GM12864 (cell line): ENCODE data around the gene LRRC49.

Experiments
- DNase-seq: peaks from one replicate; pipeline ENCODE4 v3.0.0-alpha.2; 2011; ENCODE audit warnings: low read depth
- H3K4me3 ChIP-seq: 2 replicates; pipeline ENCODE4 v1.5.1; 2011; ENCODE audit warnings: mild to moderate bottlenecking, low read depth, low read length, control low read depth
- TF ChIP-seq, protein P1 (sequence below): IDR thresholded peaks from 2 replicates; pipeline ENCODE4 v1.5.1; 2011; ENCODE audit warnings: low read depth, mild to moderate bottlenecking, moderate library complexity, low read length, control low read depth, inconsistent platforms; ENCODE audit errors: missing control alignments

LRRC49 gene

GRCh38 chr15:70964058-70964457, 71.4 kb downstream of the LRRC49 start:
- DNase-seq = no peak
- H3K4me3 ChIP-seq = no peak overlapping the region
- TF ChIP-seq, protein P1, sequence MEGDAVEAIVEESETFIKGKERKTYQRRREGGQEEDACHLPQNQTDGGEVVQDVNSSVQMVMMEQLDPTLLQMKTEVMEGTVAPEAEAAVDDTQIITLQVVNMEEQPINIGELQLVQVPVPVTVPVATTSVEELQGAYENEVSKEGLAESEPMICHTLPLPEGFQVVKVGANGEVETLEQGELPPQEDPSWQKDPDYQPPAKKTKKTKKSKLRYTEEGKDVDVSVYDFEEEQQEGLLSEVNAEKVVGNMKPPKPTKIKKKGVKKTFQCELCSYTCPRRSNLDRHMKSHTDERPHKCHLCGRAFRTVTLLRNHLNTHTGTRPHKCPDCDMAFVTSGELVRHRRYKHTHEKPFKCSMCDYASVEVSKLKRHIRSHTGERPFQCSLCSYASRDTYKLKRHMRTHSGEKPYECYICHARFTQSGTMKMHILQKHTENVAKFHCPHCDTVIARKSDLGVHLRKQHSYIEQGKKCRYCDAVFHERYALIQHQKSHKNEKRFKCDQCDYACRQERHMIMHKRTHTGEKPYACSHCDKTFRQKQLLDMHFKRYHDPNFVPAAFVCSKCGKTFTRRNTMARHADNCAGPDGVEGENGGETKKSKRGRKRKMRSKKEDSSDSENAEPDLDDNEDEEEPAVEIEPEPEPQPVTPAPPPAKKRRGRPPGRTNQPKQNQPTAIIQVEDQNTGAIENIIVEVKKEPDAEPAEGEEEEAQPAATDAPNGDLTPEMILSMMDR = no peak

- TF ChIP-seq, protein P1 = no peak
- no peak overlapping the region for H3K4me3 ChIP-seq
- DNase-seq = no peak
These were observed 72.1 kb downstream of the LRRC49 start for GRCh38 chr15:70964686-70965085.

GRCh38 chr15:70967646-70968045, 75.0 kb downstream of the LRRC49 start:
- no peak for DNase-seq
- TF ChIP-seq, protein P1 = no peak
- no peak overlapping the region for H3K4me3 ChIP-seq

DNA sequence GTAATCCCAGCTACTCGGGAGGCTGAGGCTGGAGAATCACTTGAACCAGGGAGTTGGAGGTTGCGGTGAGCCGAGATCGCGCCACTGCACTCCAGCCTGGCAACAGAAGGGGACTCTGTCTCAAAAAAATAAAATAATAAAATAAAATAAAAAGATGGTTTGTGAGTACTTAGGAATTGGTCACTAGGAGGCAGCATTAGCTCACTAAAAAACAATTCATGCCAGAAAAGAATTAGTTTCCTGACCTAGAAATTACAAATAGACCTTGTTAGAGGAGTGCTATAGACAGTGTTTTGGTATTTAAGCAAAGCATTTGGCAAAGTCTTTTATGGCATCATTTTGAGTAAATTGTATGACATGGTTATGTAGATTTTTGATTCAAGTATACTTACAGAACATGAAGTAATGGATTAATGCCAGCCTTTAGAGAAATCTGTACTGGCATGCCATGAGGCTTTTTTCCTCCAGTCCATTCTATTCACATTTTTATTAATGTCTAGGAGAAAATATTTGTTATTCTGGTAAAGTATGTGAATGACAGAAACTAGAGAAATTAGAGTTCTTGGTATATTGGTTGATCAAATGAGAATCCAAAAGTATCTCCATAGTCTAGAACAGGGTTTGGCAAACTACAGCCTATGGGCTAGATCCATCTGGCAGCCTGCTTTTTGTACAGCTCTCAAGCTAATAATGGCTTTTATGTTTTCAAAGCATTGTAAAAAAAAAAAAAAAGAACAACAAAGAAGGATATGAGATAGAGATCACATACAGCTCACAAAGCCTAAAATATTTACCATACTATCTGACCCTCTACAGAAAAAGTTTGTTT, 81.6 kb downstream of the LRRC49 start:
- H3K4me3 ChIP-seq = no peak overlapping the region
- peak; percentile 4 for DNase-seq
- TF ChIP-seq, protein P1 = peak; percentile 30

- no peak overlapping the region for H3K4me3 ChIP-seq
- DNase-seq = no peak
- TF ChIP-seq, protein P1 = no peak
These were observed 84.2 kb downstream of the LRRC49 start for GRCh38 chr15:70976851-70977250.

- no peak for DNase-seq
- TF ChIP-seq, protein P1 = no peak
- H3K4me3 ChIP-seq = no peak overlapping the region
These were observed 102.9 kb downstream of the LRRC49 start for GRCh38 chr15:70995383-70995970.
